Activated B cell treated with CpG ODN at 0.5 μM for 24 hours (primary cell): ENCODE results near the gene ISM1. TPM values are rescaled to one million over a fixed set of nuclear protein-coding genes. Genes with fewer than 3 reads are reported as not detected.
"Not testable (repeated sequence)": the region's sequence is repeated elsewhere in the genome, so short reads cannot be mapped to it uniquely, and the experiment has no call there.

ENCODE experiments used
- ATAC-seq: fragments of 200-7000 bp; cut with Tn5 transposase; one replicate; pipeline ENCODE4 v1.10.0; 2021; ENCODE audit warnings: low read depth, mild to moderate bottlenecking, moderate library complexity
- CTCF ChIA-PET: fragments of 350-600 bp; sonication (Branson Sonifier 250); formaldehyde crosslinking; loops from one replicate; lab custom pipeline; 2021; ENCODE audit warnings: antibody characterized with exemption; lab: Charles Lee
- POLR2A ChIA-PET: fragments of 350-600 bp; sonication (Branson Sonifier 250); formaldehyde crosslinking; loops from one replicate; lab custom pipeline; 2021; ENCODE audit warnings: antibody characterized with exemption; lab: Charles Lee
- DNase-seq: peaks from one replicate; pipeline ENCODE4 v3.0.0; 2022
- H3K27ac Mint-ChIP-seq: one replicate; pipeline ENCODE4 v1.8.0; 2020; ENCODE audit warnings: mixed read lengths
- H3K27me3 Mint-ChIP-seq: one replicate; pipeline ENCODE4 v1.8.0; 2021; ENCODE audit warnings: mixed read lengths
- H3K36me3 Mint-ChIP-seq: one replicate; pipeline ENCODE4 v1.8.0; 2021; ENCODE audit warnings: low read depth, mixed read lengths
- H3K4me1 Mint-ChIP-seq: one replicate; pipeline ENCODE4 v1.8.0; 2021; ENCODE audit warnings: mixed read lengths
- H3K4me3 Mint-ChIP-seq: one replicate; pipeline ENCODE4 v1.8.0; 2020; ENCODE audit warnings: mild to moderate bottlenecking, mixed read lengths
- H3K9me3 Mint-ChIP-seq: one replicate; pipeline ENCODE4 v1.8.0; 2020; ENCODE audit warnings: mixed read lengths
- CTCF ChIP-seq: fragments of 200-600 bp; IDR thresholded peaks from one replicate; pipeline ENCODE4 v1.8.0; 2022; ENCODE audit warnings: antibody characterized with exemption, mild to moderate bottlenecking
- intact Hi-C: fragments of 100-400 bp; cut with micrococcal nuclease; formaldehyde crosslinking; loops from one replicate; pipeline ENCODE4 v1.15.1; 2024
- total RNA-seq: library from RNA; stranded (reverse); gene quantifications from 2 replicates; pipeline ENCODE4 v1.2.3, GENCODE V29; 2022

Gene ISM1
- total RNA-seq, 1 donor from 2014 or later: not detected

GRCh38 chr20:13234961-13235360, 13.9 kb downstream of the ISM1 start:
- ATAC-seq (no peak), DNase-seq (no peak)
- no peaks in the 10 kb centered on the region for H3K4me1 Mint-ChIP-seq
- H3K36me3 Mint-ChIP-seq: no peaks in the 10 kb centered on the region
- intact Hi-C loops: no loop called here
- no peak overlapping the region for H3K4me3 Mint-ChIP-seq
- TF ChIP-seq CTCF: no peak
- ChIA-PET POLR2A (no interaction called here), CTCF (no interaction called here)
- H3K9me3 Mint-ChIP-seq: no peaks in the 10 kb centered on the region
- no peak overlapping the region for H3K27ac Mint-ChIP-seq
- H3K27me3 Mint-ChIP-seq: peaks cover 12% of the 10 kb centered on the region

GRCh38 chr20:13236360-13236759, 15.3 kb downstream of the ISM1 start:
- CTCF ChIA-PET: not testable (repeated sequence)

GRCh38 chr20:13236990-13237720, 16.1 kb downstream of the ISM1 start:
- Mint-ChIP-seq H3K4me3 (no peak overlapping the region), H3K27ac (no peak overlapping the region), H3K4me1 (no peaks in the 10 kb centered on the region), H3K27me3 (peaks cover 3% of the 10 kb centered on the region), H3K9me3 (no peaks in the 10 kb centered on the region), H3K36me3 (no peaks in the 10 kb centered on the region)
- no peak for ATAC-seq
- POLR2A ChIA-PET: no interaction called here
- CTCF ChIA-PET: no interaction called here
- intact Hi-C loops: no loop called here
- TF ChIP-seq CTCF: no peak
- DNase-seq: no peak

More at GRCh38 chr20:13236360-13236759, 15.3 kb downstream of the ISM1 start:
- ATAC-seq, intact Hi-C loops, H3K36me3 Mint-ChIP-seq, POLR2A ChIA-PET, H3K4me3 Mint-ChIP-seq, H3K27me3 Mint-ChIP-seq, DNase-seq, H3K4me1 Mint-ChIP-seq, H3K27ac Mint-ChIP-seq, H3K9me3 Mint-ChIP-seq: not testable (repeated sequence)

- no peak for ATAC-seq
- no peaks in the 10 kb centered on the region for H3K36me3 Mint-ChIP-seq
- intact Hi-C loops: no loop called here
- H3K4me3 Mint-ChIP-seq: no peak overlapping the region
- no peak for DNase-seq
- no peaks in the 10 kb centered on the region for H3K9me3 Mint-ChIP-seq
- ChIA-PET CTCF (no interaction called here), POLR2A (no interaction called here)
- peaks cover 1% of the 10 kb centered on the region for H3K27me3 Mint-ChIP-seq
- H3K27ac Mint-ChIP-seq: no peak overlapping the region
- no peaks in the 10 kb centered on the region for H3K4me1 Mint-ChIP-seq
- TF ChIP-seq CTCF: no peak
Observed at GRCh38 chr20:13238001-13238653, 17.1 kb downstream of the ISM1 start.

GRCh38 chr20:13243826-13244376, 22.8 kb downstream of the ISM1 start:
- H3K36me3 Mint-ChIP-seq: no peaks in the 10 kb centered on the region
- ATAC-seq: no peak
- H3K27ac Mint-ChIP-seq: no peak overlapping the region
- no peak overlapping the region for H3K4me3 Mint-ChIP-seq
- no peaks in the 10 kb centered on the region for H3K9me3 Mint-ChIP-seq
- ChIA-PET CTCF (no interaction called here), POLR2A (no interaction called here)
- no peaks in the 10 kb centered on the region for H3K27me3 Mint-ChIP-seq
- no peak for TF ChIP-seq CTCF
- peaks cover 4% of the 10 kb centered on the region for H3K4me1 Mint-ChIP-seq
- intact Hi-C loops: no loop called here
- no peak for DNase-seq
